Sigmoid colon (tissue), 7 donors: ENCODE data around the gene VGLL3. TPM values are rescaled to one million over a fixed set of nuclear protein-coding genes. Genes with fewer than 3 reads are reported as not detected.

ENCODE experiments used
- DNase-seq: peaks from one replicate; pipeline ENCODE4 v3.0.0-alpha.2; 2019
- H3K27ac ChIP-seq, 4 donors: fragments of 200-600 bp; sonication (generic); one replicate each; pipeline ENCODE4 v1.5.1; 2016 to 2019; ENCODE audit warnings: mild to moderate bottlenecking in 1 of 4
- H3K27me3 ChIP-seq, 3 donors: fragments of 200-600 bp; sonication (generic); one replicate each; pipeline ENCODE4 v1.5.1; 2019; ENCODE audit warnings: mild to moderate bottlenecking in 1 of 3
- H3K36me3 ChIP-seq, 4 donors: fragments of 200-600 bp; sonication (generic); one replicate each; pipeline ENCODE4 v1.5.1; 2016 to 2019
- H3K4me1 ChIP-seq, 4 donors: fragments of 200-600 bp; sonication (generic); one replicate each; pipeline ENCODE4 v1.5.1; 2017 to 2019
- H3K4me3 ChIP-seq, 4 donors: fragments of 200-600 bp; sonication (generic); one replicate each; pipeline ENCODE4 v1.5.1; 2017 to 2019; ENCODE audit warnings: mild to moderate bottlenecking in 2 of 4, moderate library complexity in 1 of 4
- H3K9me3 ChIP-seq, 4 donors: fragments of 200-600 bp in 3 of 4; sonication (generic) in 3 of 4; one replicate each; pipeline versions ENCODE4 v1.5.1 to v1.6.1; 2013 to 2019
- CTCF ChIP-seq, 4 experiments: fragments of 450-650 bp in 3 of 4; fragments of 200-600 bp in 1 of 4; IDR thresholded peaks; one replicate each; pipeline ENCODE4 v1.5.1; 2016 to 2019; ENCODE audit warnings: antibody characterized with exemption in 4 of 4, mild to moderate bottlenecking in 3 of 4, moderate library complexity in 2 of 4
- EP300 ChIP-seq, 4 donors: sonication (generic); formaldehyde crosslinking; IDR thresholded peaks; one replicate each; pipeline ENCODE4 v1.6.1; 2017; ENCODE audit warnings: antibody characterized with exemption in 4 of 4
- POLR2A ChIP-seq, 2 donors: fragments of 450-650 bp; IDR thresholded peaks; one replicate each; pipeline ENCODE4 v1.6.1; 2016; ENCODE audit warnings: antibody characterized with exemption in 2 of 2, mild to moderate bottlenecking in 2 of 2, moderate library complexity in 2 of 2
- POLR2AphosphoS5 ChIP-seq, 4 donors: sonication (generic); formaldehyde crosslinking; IDR thresholded peaks; one replicate each; pipeline ENCODE4 v1.6.1; 2017; ENCODE audit warnings: antibody characterized with exemption in 4 of 4
- WGBS, 2 donors: extraction: QIAGEN DNeasy Blood & Tissue Kit; methylation state at CpG; one replicate each; pipeline ENCODE4 v1.1.7; 2013; 5-methylcytosine and 5-hydroxymethylcytosine counted together
- intact Hi-C: fragments of 100-400 bp; cut with DNase I; formaldehyde crosslinking; loops from one replicate; pipeline ENCODE4 v1.15.1; 2023
- polyA plus RNA-seq, 3 donors: library from polyadenylated mRNA; stranded (reverse); fragments of 200-250 nt; gene quantifications; one replicate each; pipeline ENCODE4 v1.2.3, GENCODE V29; 2013
- total RNA-seq, 4 donors: library from RNA; depleted of rRNA; stranded (reverse); fragments of >200 nt; gene quantifications; one replicate each; pipeline ENCODE4 v1.1.0, GENCODE V29; 2016
- donor health status: healthy with polysubstance abuse.
- donor health status: Bipolar disorder and iron deficiency.
- donor health status: healthy.

The VGLL3 gene
- total and polyA plus RNA-seq, 7 donors: 0.23 to 35.0 (median 24.0) TPM

GRCh38 chr3:86969500-86970189 is 21.3 kb downstream of the VGLL3 start:
- Histone ChIP-seq H3K4me3 (no peak overlapping the region), H3K36me3 (peaks cover 0 to 26% (median 7%) of the 10 kb centered on the region in 4 donors), H3K27me3 (no peaks in the 10 kb centered on the region), H3K4me1 (no peaks in the 10 kb centered on the region), H3K9me3 (no peaks in the 10 kb centered on the region), H3K27ac (no peak overlapping the region)
- DNase-seq: no peak
- TF ChIP-seq EP300 (IDR thresholded peaks at IDR 0.05) (no peak), POLR2A (IDR thresholded peaks at IDR 0.05) (no peak), POLR2AphosphoS5 (IDR thresholded peaks at IDR 0.05) (no peak), CTCF (IDR thresholded peaks at IDR 0.05) (peak in 3 of 4 experiments; percentile 28 to 59 (median 35))
- intact Hi-C loops: loop anchor here (5.0 kb wide), 1 partner anchor 118 kb away; no protein-coding TSS in a partner anchor
- 58 to 59% methylated on average over 6 of the region's 6 CpGs for WGBS, 2 donors

- 72 to 86% methylated on average over 7 of the region's 7 CpGs for WGBS, 2 donors
- no peaks in the 10 kb centered on the region for H3K9me3 ChIP-seq
- H3K4me1 ChIP-seq: no peaks in the 10 kb centered on the region
- peaks cover 0 to 29% (median 7%) of the 10 kb centered on the region in 4 donors for H3K36me3 ChIP-seq
- no peak overlapping the region for H3K27ac ChIP-seq
- no peak overlapping the region for H3K4me3 ChIP-seq
- TF ChIP-seq CTCF (IDR thresholded peaks at IDR 0.05): no peak
- no peak for TF ChIP-seq POLR2AphosphoS5 (IDR thresholded peaks at IDR 0.05)
- TF ChIP-seq POLR2A (IDR thresholded peaks at IDR 0.05): no peak
- TF ChIP-seq EP300 (IDR thresholded peaks at IDR 0.05): no peak
- no peaks in the 10 kb centered on the region for H3K27me3 ChIP-seq
- intact Hi-C loops: loop anchor here (5.0 kb wide), 1 partner anchor 119 kb away; no protein-coding TSS in a partner anchor
- DNase-seq: no peak
Observed at GRCh38 chr3:86968244-86968932, 22.6 kb downstream of the VGLL3 start.

- Histone ChIP-seq H3K27me3 (no peaks in the 10 kb centered on the region), H3K4me3 (no peak overlapping the region), H3K4me1 (no peaks in the 10 kb centered on the region), H3K27ac (no peak overlapping the region), H3K9me3 (no peaks in the 10 kb centered on the region), H3K36me3 (peaks cover 0 to 29% (median 7%) of the 10 kb centered on the region in 4 donors)
- intact Hi-C loops: loop anchor here (5.0 kb wide), 1 partner anchor 120 kb away; no protein-coding TSS in a partner anchor
- WGBS, 2 donors: 79 to 84% methylated on average over 2 of the region's 2 CpGs
- TF ChIP-seq POLR2AphosphoS5 (IDR thresholded peaks at IDR 0.05): no peak
- no peak for TF ChIP-seq CTCF (IDR thresholded peaks at IDR 0.05)
- TF ChIP-seq POLR2A (IDR thresholded peaks at IDR 0.05): no peak
- no peak for TF ChIP-seq EP300 (IDR thresholded peaks at IDR 0.05)
- no peak for DNase-seq
Observed at GRCh38 chr3:86967062-86967461, 23.9 kb downstream of the VGLL3 start.

- Histone ChIP-seq H3K27ac (no peak overlapping the region), H3K4me3 (no peak overlapping the region), H3K36me3 (peaks cover 0 to 29% (median 7%) of the 10 kb centered on the region in 4 donors), H3K4me1 (peaks cover 0 to 19% (median 9%) of the 10 kb centered on the region in 4 donors), H3K27me3 (no peaks in the 10 kb centered on the region), H3K9me3 (no peaks in the 10 kb centered on the region)
- 86 to 92% methylated on average over 3 of the region's 3 CpGs for WGBS, 2 donors
- DNase-seq: no peak
- TF ChIP-seq POLR2AphosphoS5 (IDR thresholded peaks at IDR 0.05): no peak
- no peak for TF ChIP-seq EP300 (IDR thresholded peaks at IDR 0.05)
- TF ChIP-seq CTCF (IDR thresholded peaks at IDR 0.05): no peak
- no peak for TF ChIP-seq POLR2A (IDR thresholded peaks at IDR 0.05)
- intact Hi-C loops: loop anchor here (5.0 kb wide), 1 partner anchor 122 kb away; no protein-coding TSS in a partner anchor
Observed at GRCh38 chr3:86965166-86965565, 25.8 kb downstream of the VGLL3 start.
